ENCODE results near the gene GPR18.

GRCh38 chr13:99295488-99296252 lies 37.5 kb upstream of the GPR18 start:
- TF ChIP-seq CTCF (IDR thresholded peaks at IDR 0.05; ENCODE audit: insufficient read depth, low read length, poor library complexity, severe bottlenecking), result no peak
- no peak for TF ChIP-seq EZH2phosphoT487 (conservative IDR thresholded peaks at IDR 0.05; ENCODE audit: low read length)
